ENCODE results near the gene HAP1. TPM values are rescaled to one million over a fixed set of nuclear protein-coding genes. Genes with fewer than 3 reads are reported as not detected.
"Not testable (repeated sequence)": the region's sequence is repeated elsewhere in the genome, so short reads cannot be mapped to it uniquely, and the experiment has no call there.

HAP1 gene
- total and polyA plus RNA-seq, 8 donors: 0.31 to 0.85 (median 0.49) TPM; not detected in 4

GRCh38 chr17:41676058-41676419 lies 58.4 kb downstream of the HAP1 start:
- Histone ChIP-seq H3K4me1 (peaks cover 8 to 44% (median 18%) of the 10 kb centered on the region in 4 donors), H3K9me3 (no peaks in the 10 kb centered on the region), H3K4me3 (no peak overlapping the region), H3K27ac (peak overlapping the region in 1 of 5 donors; percentile 32), H3K36me3 (no peaks in the 10 kb centered on the region), H3K27me3 (no peaks in the 10 kb centered on the region)
- TF ChIP-seq EP300 (IDR thresholded peaks at IDR 0.05): no peak
- no peak for TF ChIP-seq POLR2AphosphoS5 (IDR thresholded peaks at IDR 0.05)
- no peak for TF ChIP-seq CTCF (IDR thresholded peaks at IDR 0.05)
- TF ChIP-seq POLR2A (IDR thresholded peaks at IDR 0.05): no peak
- intact Hi-C loops (cut with DNase I; ENCODE audit: low total_unique reads): no loop called here
- no peak for DNase-seq
- 30 to 51% (median 41%) methylated on average over 3 of the region's 3 CpGs for WGBS, 5 donors

GRCh38 chr17:41675157-41676057 lies 59.0 kb downstream of the HAP1 start:
- DNase-seq; H3K4me3 ChIP-seq; intact Hi-C loops (cut with DNase I; ENCODE audit: low total_unique reads); H3K9me3 ChIP-seq; H3K36me3 ChIP-seq; H3K27me3 ChIP-seq: not testable (repeated sequence)
- Histone ChIP-seq H3K4me1 (peaks cover 8 to 44% (median 18%) of the 10 kb centered on the region in 4 donors), H3K27ac (peak overlapping the region in 1 of 5 donors; percentile 32)
- 63 to 78% (median 64%) methylated on average over 7 of the region's 7 CpGs for WGBS, 5 donors

Small RNA genes within 50 kb of the gene (small RNA-seq; reads per million reads assigned to genes)
- 0 reads per million in 4 donors for gene RN7SL399P
- gene RNA5SP442: 0 to 0.10 (median 0.03) reads per million in 4 donors

Other genes starting within 250 kb of the HAP1 start
- gene KRT36, start 244.7 kb downstream of the HAP1 start, total RNA-seq: not detected
- not detected for gene KRT36, start 244.7 kb downstream of the HAP1 start, polyA plus RNA-seq
- 10 to 100 TPM in 2 of 5 donors, 1 to 10 TPM in 2, not detected in 1; 2.2 to 43.8 (median 11.1) TPM for gene KRT13, start 229.0 kb downstream of the HAP1 start, total RNA-seq
- gene KRT13, start 229.0 kb downstream of the HAP1 start, polyA plus RNA-seq: over 10,000 TPM in 1 of 3 donors, 10 to 100 TPM in 1, 1 to 10 TPM in 1; 1.1 to 12,460 (median 41.1) TPM
- 1 to 10 TPM in 4 of 5 donors, not detected in 1; 1.6 to 9.4 (median 2.4) TPM for gene KRT15, start 215.8 kb downstream of the HAP1 start, total RNA-seq
- 1,000 to 10,000 TPM in 1 of 3 donors, 1 to 10 TPM in 2; 1.4 to 3,416 (median 4.7) TPM for gene KRT15, start 215.8 kb downstream of the HAP1 start, polyA plus RNA-seq
- gene KRT19, start 206.3 kb downstream of the HAP1 start, total RNA-seq: 1,000 to 10,000 TPM in 1 of 5 donors, 100 to 1,000 TPM in 4; 218 to 2,364 (median 659) TPM
- 1,000 to 10,000 TPM in 1 of 3 donors, 100 to 1,000 TPM in 2; 431 to 1,737 (median 761) TPM for gene KRT19, start 206.3 kb downstream of the HAP1 start, polyA plus RNA-seq
- not detected for gene KRT9, start 162.6 kb downstream of the HAP1 start, total RNA-seq
- not detected for gene KRT9, start 162.6 kb downstream of the HAP1 start, polyA plus RNA-seq
- gene KRT14, start 147.7 kb downstream of the HAP1 start, total RNA-seq: 1 to 10 TPM in 1 of 5 donors, not detected in 4; 1.3 TPM
- 100 to 1,000 TPM in 1 of 3 donors, 1 to 10 TPM in 1, not detected in 1; 2.4 to 164 TPM for gene KRT14, start 147.7 kb downstream of the HAP1 start, polyA plus RNA-seq
- 1 to 10 TPM in 1 of 5 donors, not detected in 4; 1.1 TPM for gene KRT16, start 121.9 kb downstream of the HAP1 start, total RNA-seq
- gene KRT16, start 121.9 kb downstream of the HAP1 start, polyA plus RNA-seq: 10 to 100 TPM in 1 of 3 donors, 1 to 10 TPM in 1, not detected in 1; 1.3 to 32.8 TPM
- 10 to 100 TPM in 2 of 5 donors, 1 to 10 TPM in 2, not detected in 1; 1.6 to 13.6 (median 8.1) TPM for gene KRT17, start 110.1 kb downstream of the HAP1 start, total RNA-seq
- 10 to 100 TPM in 1 of 3 donors, 1 to 10 TPM in 2; 2.0 to 14.2 (median 6.0) TPM for gene KRT17, start 110.1 kb downstream of the HAP1 start, polyA plus RNA-seq
- gene EIF1, start 45.8 kb downstream of the HAP1 start, total RNA-seq: 100 to 1,000 TPM in 3 of 5 donors, 10 to 100 TPM in 2; 62.4 to 255 (median 187) TPM
- gene EIF1, start 45.8 kb downstream of the HAP1 start, polyA plus RNA-seq: 100 to 1,000 TPM; 333 to 972 (median 834) TPM
- gene GAST, start 22.3 kb downstream of the HAP1 start, total RNA-seq: 10 to 100 TPM in 1 of 5 donors, not detected in 4; 32.7 TPM
- gene GAST, start 22.3 kb downstream of the HAP1 start, polyA plus RNA-seq: 1 to 10 TPM in 1 of 3 donors, not detected in 2; 1.3 TPM
- gene JUP, start 52.1 kb upstream of the HAP1 start, total RNA-seq: 100 to 1,000 TPM in 1 of 5 donors, 10 to 100 TPM in 4; 59.5 to 248 (median 84.8) TPM
- 100 to 1,000 TPM in 2 of 3 donors, 10 to 100 TPM in 1; 85.7 to 163 (median 154) TPM for gene JUP, start 52.1 kb upstream of the HAP1 start, polyA plus RNA-seq
- 10 to 100 TPM in 3 of 5 donors, 1 to 10 TPM in 2; 4.0 to 64.6 (median 11.4) TPM for gene P3H4, start 77.3 kb upstream of the HAP1 start, total RNA-seq
- 1 to 10 TPM; 4.7 to 7.3 (median 6.3) TPM for gene P3H4, start 77.3 kb upstream of the HAP1 start, polyA plus RNA-seq
- 10 to 100 TPM in 3 of 5 donors, 1 to 10 TPM in 2; 4.6 to 45.3 (median 20.1) TPM for gene FKBP10, start 78.4 kb upstream of the HAP1 start, total RNA-seq
- gene FKBP10, start 78.4 kb upstream of the HAP1 start, polyA plus RNA-seq: 10 to 100 TPM in 2 of 3 donors, 1 to 10 TPM in 1; 8.9 to 17.0 (median 12.8) TPM
- gene NT5C3B, start 101.6 kb upstream of the HAP1 start, total RNA-seq: 10 to 100 TPM in 4 of 5 donors, 1 to 10 TPM in 1; 9.8 to 79.5 (median 31.4) TPM
- gene NT5C3B, start 101.6 kb upstream of the HAP1 start, polyA plus RNA-seq: 10 to 100 TPM; 70.6 to 80.7 (median 77.0) TPM
- gene KLHL10, start 103.2 kb upstream of the HAP1 start, total RNA-seq: 1 to 10 TPM in 1 of 5 donors, not detected in 4; 1.1 TPM
- gene KLHL10, start 103.2 kb upstream of the HAP1 start, polyA plus RNA-seq: under 1 TPM in 1 of 3 donors, not detected in 2; 0.23 TPM
- gene KLHL11, start 130.8 kb upstream of the HAP1 start, total RNA-seq: 10 to 100 TPM in 3 of 5 donors, 1 to 10 TPM in 2; 1.8 to 26.4 (median 11.2) TPM
- under 1 TPM; 0.43 to 0.87 (median 0.61) TPM for gene KLHL11, start 130.8 kb upstream of the HAP1 start, polyA plus RNA-seq
- 100 to 1,000 TPM in 1 of 5 donors, 10 to 100 TPM in 4; 29.8 to 121 (median 48.7) TPM for gene ACLY, start 184.3 kb upstream of the HAP1 start, total RNA-seq
- 10 to 100 TPM; 19.8 to 23.8 (median 23.5) TPM for gene ACLY, start 184.3 kb upstream of the HAP1 start, polyA plus RNA-seq
- 1 to 10 TPM in 1 of 5 donors, not detected in 4; 1.3 TPM for gene ODAD4, start 196.0 kb upstream of the HAP1 start, total RNA-seq
- gene ODAD4, start 196.0 kb upstream of the HAP1 start, polyA plus RNA-seq: 1 to 10 TPM in 1 of 3 donors, under 1 TPM in 2; 0.78 to 2.1 (median 0.81) TPM
- 10 to 100 TPM; 21.0 to 47.2 (median 30.7) TPM for gene CNP, start 232.2 kb upstream of the HAP1 start, total RNA-seq
- gene CNP, start 232.2 kb upstream of the HAP1 start, polyA plus RNA-seq: 10 to 100 TPM; 27.3 to 29.1 (median 29.0) TPM

Data from stomach (tissue), 9 donors.